GM21515 (cell line): ENCODE measurements around the gene UPP1.

Experiments
- ATAC-seq: cut with Tn5 transposase; IDR thresholded peaks from one replicate; pipeline ENCODE4 v1.9.1; 2021; ENCODE audit not compliant: unreplicated experiment

The UPP1 gene

DNA sequence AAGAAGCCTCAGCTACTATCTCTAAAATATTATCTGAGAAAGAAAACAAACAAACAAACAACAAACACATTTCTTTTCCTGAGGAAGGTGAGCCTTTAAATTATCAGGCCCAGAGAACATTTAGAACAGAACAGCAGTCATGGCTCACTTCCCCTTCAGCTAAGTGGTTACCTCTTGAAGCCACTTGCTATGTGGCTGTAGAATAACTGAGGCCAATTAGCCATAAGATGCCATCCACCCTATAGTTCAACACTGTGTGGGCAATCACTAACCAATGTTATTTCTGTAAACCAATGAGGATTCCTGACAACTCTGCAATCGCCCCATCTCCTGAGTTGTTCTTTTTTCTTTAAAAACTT is 3.7 kb upstream of the UPP1 start:
- no peak for ATAC-seq

DNA sequence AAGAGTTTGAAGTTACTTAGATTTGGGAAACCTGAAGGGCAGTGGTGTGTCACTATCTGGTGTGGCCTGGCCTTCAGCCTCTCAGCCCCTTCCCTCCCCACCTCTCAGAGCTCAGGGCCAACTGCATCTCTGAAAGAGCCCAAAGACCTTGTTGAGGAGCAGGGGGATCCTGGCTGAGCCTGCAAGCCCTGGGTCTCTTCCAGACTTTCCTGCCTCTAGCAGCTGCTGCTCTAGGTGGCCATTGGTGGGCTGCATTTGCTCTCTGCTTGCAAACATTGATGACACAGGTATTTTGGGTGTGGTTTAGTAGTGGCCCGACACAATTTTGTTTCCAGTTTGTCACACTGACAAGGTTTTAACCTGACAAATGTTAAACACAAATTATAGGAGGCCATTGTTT is 3.1 kb upstream of the UPP1 start:
- ATAC-seq, result no peak

DNA sequence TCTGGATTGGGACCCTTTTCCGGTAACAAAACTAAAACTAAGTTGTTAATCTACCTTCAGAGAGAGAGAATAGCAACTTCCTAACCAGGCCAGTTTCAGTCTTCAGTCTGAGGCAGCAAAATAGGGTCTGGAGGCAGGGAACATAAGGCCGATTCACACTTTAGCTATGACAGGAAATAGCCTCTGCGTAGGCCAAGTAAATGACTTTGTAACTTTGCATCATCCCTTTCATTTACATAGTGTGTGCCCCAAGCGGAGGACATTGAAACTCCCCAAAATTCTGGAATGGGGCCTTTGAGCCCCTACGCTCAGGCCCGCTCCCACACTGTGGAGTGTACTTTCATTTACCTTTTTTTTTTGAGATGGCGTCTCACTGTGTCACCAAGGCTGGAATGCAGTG is 1.7 kb upstream of the UPP1 start:
- peak; percentile 16 for ATAC-seq

- peak; percentile 57 for ATAC-seq
Observed at GRCh38 chr7:48088559-48089045, 463 bp upstream of the UPP1 start.

DNA sequence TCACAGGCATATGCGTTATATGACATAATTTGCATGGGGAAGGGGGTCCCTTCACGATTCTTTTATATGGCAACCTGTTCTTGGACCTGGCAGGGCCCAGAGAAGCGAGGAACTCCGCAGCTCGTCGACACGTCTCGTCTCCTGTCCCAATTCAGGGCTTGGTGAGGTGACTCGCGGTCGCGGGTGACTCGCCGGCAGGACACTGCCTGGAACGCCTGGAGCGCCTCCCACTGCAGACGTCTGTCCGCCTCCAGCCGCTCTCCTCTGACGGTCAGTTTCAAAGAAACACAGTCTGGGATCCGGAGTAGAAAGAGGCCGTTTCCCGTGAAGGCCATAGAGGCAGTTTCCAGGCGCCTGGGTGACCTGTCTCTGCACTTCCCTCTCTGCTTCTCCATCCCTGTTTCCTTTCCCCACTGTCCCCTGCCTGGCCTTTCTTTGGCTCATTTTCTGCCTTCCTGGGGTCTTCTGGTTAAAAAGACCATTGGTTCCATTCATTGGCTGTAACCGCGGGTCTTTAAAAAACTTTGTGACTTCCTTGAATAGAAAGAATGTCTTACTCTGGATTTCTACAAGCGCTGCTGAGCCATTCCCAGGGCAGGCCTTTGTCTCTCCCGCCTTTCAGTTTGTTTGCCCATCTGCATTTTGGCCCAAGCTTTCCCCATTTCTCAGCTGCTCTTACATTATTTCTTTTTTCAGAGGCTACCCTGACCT is 1.2 kb downstream of the UPP1 start:
- ATAC-seq, result no peak

- no peak for ATAC-seq
Observed at GRCh38 chr7:48091506-48092433, 2.7 kb downstream of the UPP1 start.

DNA sequence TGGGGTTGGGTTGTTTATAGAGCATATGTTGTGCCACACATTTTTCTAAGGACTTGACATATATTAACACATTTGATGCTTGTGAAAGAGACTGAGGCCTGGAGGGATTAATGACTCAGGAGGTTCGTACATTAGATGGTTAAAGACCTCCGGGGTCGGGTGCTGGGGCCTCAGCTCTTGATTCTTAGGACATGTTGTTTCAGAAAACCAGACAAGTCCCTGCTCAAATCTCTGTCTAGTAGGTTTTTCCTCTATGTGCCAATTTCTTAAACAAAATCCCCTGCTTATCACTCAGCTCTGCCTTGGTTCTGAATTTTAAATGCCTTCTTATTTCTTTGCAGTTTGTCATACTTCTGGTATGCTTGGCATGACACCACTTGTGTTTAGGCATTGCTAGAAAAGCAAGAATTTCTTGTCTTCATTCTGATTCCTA is 5.8 kb downstream of the UPP1 start:
- ATAC-seq, result no peak

DNA sequence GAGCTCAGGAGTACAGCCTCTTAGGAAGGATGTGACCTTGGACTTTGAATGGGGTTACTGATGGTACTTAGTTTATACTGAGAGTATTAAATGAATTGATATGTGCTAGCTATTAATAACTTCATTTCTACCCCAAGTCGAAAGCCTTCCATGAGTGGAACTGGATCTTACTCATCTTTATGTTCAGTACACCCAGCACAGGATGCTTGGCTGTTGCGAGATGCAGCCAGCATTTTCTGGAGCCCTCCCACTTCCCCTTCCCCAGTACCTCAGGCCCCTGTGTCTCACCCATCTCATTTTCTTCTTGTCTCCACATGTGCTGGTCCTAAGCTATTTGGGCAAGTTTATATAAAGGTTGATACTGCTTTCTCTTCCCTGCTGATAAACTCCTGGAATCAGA is 7.2 kb downstream of the UPP1 start:
- no peak for ATAC-seq

DNA sequence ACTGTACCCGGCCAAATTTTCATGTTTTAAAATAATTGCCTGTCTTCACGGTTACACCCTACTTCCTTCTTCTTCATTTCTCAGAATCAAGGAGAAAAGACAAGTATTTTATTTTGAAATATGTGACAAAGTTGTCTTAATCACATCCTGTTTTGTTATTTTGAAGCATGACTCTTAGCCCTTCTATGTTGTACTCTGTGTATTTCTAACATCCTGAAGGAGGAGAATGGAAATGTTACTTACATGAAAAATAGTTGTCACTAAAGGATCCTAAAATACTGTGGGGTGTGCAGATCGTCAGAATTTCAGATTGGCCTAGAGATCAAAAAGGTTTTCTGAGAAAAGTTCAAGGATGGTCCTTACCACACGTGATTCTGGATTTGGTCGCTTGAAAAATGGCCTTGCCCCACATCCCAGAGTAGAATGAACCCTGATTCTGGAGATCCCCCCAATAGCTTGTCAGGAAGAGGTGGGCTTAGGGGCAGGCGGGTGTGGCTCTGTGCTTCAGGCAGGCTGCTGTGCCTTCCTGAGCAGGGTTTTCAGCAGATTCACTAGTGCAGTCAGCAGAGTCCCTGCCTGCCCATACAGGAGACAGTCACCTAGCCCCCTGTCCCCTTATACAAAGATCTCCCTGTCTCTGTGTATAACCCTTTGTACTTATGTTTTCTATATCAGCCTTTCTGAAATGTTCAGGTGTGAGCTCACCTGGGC is 8.6 kb downstream of the UPP1 start:
- no peak for ATAC-seq

- no peak for ATAC-seq
Observed at GRCh38 chr7:48098846-48099245, 9.8 kb downstream of the UPP1 start.

- ATAC-seq, result no peak
Observed at GRCh38 chr7:48099781-48100180, 10.7 kb downstream of the UPP1 start.

GRCh38 chr7:48101352-48101751 is 12.3 kb downstream of the UPP1 start:
- no peak for ATAC-seq

DNA sequence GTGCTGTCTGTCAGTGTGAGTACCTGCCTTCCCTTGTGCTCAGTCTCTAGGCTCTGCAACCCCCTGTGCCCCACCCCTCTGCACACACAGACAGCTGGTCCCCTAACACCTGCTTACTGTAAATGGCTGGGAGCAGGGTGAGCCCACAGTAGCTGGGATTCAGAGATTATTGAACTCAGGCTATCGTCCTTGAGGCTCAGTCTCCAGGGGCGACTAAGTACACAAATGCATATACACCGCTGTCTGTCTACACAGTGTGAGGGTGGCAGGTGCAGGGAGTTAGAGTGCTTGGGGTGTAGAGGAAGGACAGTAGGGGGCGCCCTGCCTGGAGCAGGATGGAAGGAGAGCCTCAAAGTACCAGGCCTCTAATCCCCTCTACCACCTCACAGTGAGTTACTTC is 12.9 kb downstream of the UPP1 start:
- ATAC-seq, result no peak

DNA sequence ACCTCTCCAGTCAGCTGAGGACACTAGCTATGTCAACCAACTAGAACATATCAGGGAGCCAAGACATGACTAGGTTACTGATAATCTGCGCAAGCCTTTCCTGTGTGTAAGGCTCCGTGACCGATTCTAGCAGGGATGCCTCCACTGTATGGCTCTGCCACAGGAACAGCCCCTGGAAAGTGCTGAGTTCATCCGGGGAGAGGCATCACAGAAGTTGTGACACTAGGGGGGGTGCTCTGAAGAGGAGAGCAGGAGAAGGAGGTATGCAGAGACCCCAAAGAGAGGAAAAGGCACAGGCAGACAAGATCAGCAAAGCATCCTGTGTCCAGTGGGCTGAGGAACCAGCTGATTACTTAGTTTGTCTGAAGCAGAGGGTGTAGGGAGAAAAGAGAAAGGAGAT is 13.5 kb downstream of the UPP1 start:
- no peak for ATAC-seq

DNA sequence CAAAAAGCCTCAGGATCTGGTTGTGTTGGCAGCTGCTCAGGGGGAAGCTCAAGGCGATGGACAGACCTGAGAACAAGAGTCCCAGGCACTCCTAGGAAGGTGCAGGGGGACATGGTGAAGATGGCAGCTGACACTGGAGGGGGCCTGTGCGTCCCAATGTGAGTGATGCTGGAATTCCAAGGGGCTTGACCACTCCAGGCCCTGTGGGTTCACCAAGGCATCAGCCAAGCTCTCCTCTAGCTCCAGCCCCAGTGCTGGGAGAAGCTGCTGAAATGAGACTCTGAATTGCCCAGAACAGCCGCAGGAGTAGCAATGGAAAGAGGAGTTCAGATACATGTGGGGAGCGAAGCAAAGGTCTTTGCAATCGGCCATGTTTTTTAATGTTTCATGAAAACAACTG is 16.0 kb downstream of the UPP1 start:
- ATAC-seq, result no peak

GRCh38 chr7:48106906-48107659 is 18.0 kb downstream of the UPP1 start:
- no peak for ATAC-seq

DNA sequence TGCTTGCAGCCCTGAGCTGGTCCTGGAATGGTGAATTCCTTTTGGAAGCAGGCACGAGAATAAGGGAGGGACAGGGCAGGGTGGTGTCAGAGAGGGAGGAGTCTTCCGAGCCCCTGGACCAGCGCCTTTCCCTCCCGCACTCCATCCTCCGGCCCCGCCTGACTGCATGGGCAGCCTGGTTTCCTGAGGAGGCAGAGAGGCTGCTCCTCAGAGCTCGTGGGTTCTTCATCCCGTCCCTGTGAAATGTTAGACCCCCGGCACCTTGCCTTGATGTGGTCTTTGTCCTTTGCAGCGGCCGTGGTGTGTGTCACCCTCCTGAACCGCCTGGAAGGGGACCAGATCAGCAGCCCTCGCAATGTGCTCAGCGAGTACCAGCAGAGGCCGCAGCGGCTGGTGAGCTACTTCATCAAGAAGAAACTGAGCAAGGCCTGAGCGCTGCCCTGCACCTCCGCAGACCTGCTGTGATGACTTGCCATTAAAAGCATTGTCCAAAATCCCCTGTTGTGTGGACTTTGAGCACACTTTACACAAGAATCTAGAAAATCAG is 18.9 kb downstream of the UPP1 start:
- no peak for ATAC-seq

DNA sequence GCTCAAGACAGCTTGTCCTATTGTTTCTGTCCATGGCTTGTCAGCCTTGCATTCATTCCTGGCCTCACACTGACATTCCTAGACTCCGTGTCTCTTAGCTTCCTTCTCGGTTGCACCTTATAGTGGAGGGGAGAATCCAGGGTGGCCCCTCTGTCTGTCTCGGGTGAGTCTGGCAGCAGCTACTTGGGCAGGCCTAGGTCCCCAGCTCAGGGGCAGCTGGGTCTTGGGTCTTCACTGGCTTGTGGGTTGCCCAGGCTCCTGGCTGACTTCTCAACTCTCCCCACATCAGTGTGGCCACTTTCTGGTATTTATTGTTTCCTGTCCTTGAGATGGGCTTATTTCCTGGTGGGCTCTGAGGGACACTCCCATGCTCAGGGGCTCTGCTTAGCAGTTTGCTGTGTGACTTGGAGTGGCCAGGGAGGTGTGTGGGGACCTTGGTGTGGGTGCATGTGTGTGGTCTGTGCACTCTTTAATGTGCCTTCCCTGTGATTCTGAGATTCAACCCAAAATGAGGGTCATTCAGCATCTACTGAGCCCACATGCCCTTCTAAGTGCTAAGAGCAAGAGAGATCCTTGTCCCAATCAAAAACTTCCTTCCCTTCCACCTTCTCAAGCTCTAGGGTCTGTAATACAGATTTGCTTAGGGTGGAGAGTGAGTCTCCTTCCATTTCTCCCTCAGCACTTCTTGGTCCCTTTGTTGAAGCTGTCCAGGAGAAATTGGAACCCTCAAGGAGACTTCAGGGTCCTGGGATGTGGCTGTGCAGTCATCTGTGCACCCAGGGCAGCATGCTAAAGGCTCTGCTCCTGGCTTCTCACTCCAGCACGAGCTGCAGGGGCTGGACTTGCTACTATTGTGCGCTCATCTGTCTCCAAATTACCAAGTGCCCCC is 20.1 kb downstream of the UPP1 start:
- no peak for ATAC-seq

GRCh38 chr7:48109848-48110663 is 21.0 kb downstream of the UPP1 start:
- peak; percentile 91 for ATAC-seq
